Spleen (tissue), 11 donors: ENCODE results near the gene CPNE6. TPM values are rescaled to one million over a fixed set of nuclear protein-coding genes. Genes with fewer than 3 reads are reported as not detected.

Source experiments
- DNase-seq: peaks from one replicate; pipeline ENCODE4 v3.0.0-alpha.2; 2020
- H3K27ac ChIP-seq, 8 donors: fragments of 200-600 bp; sonication (generic) in 7 of 8; 1 replicate in 4 of 8; 2 replicates in 4 of 8; pipeline versions ENCODE4 v1.5.0 to v1.8.0; 2016 to 2021; ENCODE audit warnings: inconsistent platforms in 4 of 8, mild to moderate bottlenecking in 4 of 8, moderate library complexity in 1 of 8
- H3K27me3 ChIP-seq, 7 donors: fragments of 200-600 bp; sonication (generic) in 6 of 7; replicated peaks in 1 of 7; 1 replicate in 4 of 7; 2 replicates in 3 of 7; pipeline versions ENCODE4 v1.5.0 to v1.8.0; 2016 to 2021; ENCODE audit warnings: inconsistent platforms in 3 of 7, mild to moderate bottlenecking in 1 of 7
- H3K36me3 ChIP-seq, 6 donors: fragments of 200-600 bp; sonication (generic) in 5 of 6; 1 replicate in 4 of 6; 2 replicates in 2 of 6; pipeline versions ENCODE4 v1.5.0 to v1.8.0; 2016 to 2021; ENCODE audit warnings: inconsistent platforms in 2 of 6
- H3K4me1 ChIP-seq, 6 donors: fragments of 200-600 bp; sonication (generic) in 5 of 6; 1 replicate in 3 of 6; 2 replicates in 3 of 6; pipeline versions ENCODE4 v1.5.0 to v1.8.0; 2016 to 2021; ENCODE audit warnings: inconsistent platforms in 3 of 6
- H3K4me3 ChIP-seq, 8 donors: fragments of 200-600 bp; sonication (generic) in 7 of 8; 1 replicate in 4 of 8; 2 replicates in 4 of 8; pipeline versions ENCODE4 v1.5.0 to v1.8.0; 2016 to 2021; ENCODE audit warnings: inconsistent platforms in 4 of 8, mild to moderate bottlenecking in 4 of 8, moderate library complexity in 2 of 8
- H3K9me3 ChIP-seq, 8 donors: fragments of 200-600 bp; sonication (generic) in 7 of 8; 1 replicate in 4 of 8; 2 replicates in 4 of 8; pipeline versions ENCODE4 v1.5.0 to v1.8.0; 2016 to 2021; ENCODE audit warnings: inconsistent platforms in 4 of 8
- CTCF ChIP-seq, 11 experiments: fragments of 200-600 bp in 7 of 11; fragments of 450-650 bp in 4 of 11; sonication (generic) in 4 of 11; IDR thresholded peaks in 8 of 11; conservative IDR thresholded peaks in 3 of 11; 1 replicate in 7 of 11; 2 replicates in 4 of 11; pipeline versions ENCODE4 v1.4.0 to v1.8.0; 2016 to 2021; ENCODE audit warnings: antibody characterized with exemption in 11 of 11, inconsistent platforms in 4 of 11, mild to moderate bottlenecking in 1 of 11
- POLR2A ChIP-seq, 3 donors: fragments of 450-650 bp; IDR thresholded peaks; one replicate each; pipeline ENCODE4 v1.5.1; 2017; ENCODE audit warnings: antibody characterized with exemption in 3 of 3, mild to moderate bottlenecking in 1 of 3
- POLR2AphosphoS5 ChIP-seq, 3 donors: sonication (generic); formaldehyde crosslinking; IDR thresholded peaks; one replicate each; pipeline ENCODE4 v1.5.1; 2017; ENCODE audit warnings: antibody characterized with exemption in 3 of 3
- WGBS, 5 donors: extraction: QIAGEN DNeasy Blood & Tissue Kit in 3 of 5; methylation state at CpG; one replicate each; pipeline versions ENCODE4 v1.1.5 to v1.1.7; 2013 to 2018; 5-methylcytosine and 5-hydroxymethylcytosine counted together
- intact Hi-C: fragments of 100-400 bp; cut with DNase I; formaldehyde crosslinking; loops from one replicate; pipeline ENCODE4 v1.15.0; 2023; ENCODE audit warnings: low total_unique reads
- polyA plus RNA-seq, 3 donors: library from polyadenylated mRNA; stranded (reverse); fragments of 200-250 nt; gene quantifications; one replicate each; pipeline ENCODE4 v1.2.1, GENCODE V29; 2013
- total RNA-seq, 7 donors: library from RNA; depleted of rRNA in 3 of 7; stranded (reverse); fragments of >200 nt in 3 of 7; fragmentation: NEBNext Ultra II Directional in 4 of 7; extraction: Animal tissue kit (Norgen Biotek cat#: 25700) in 4 of 7; gene quantifications; one replicate each; pipeline versions ENCODE4 v1.1.0 to v1.2.1, GENCODE V29; 2016 to 2021
- donor health status: healthy with polysubstance abuse.
- donor health status: DM: no; HTN: no; CAD: no; lungs with moderate emphysema.
- donor health status: DM: no; HTN: no; CAD: no.
- donor health status: Bipolar disorder and iron deficiency.
- donor health status: healthy.
- donor health status: DM: no; HTN: no; CAD: no.
- donor health status: DM: yes; HTN: yes; CAD: no.

Gene CPNE6
- total and polyA plus RNA-seq, 10 donors: 0.03 to 0.13 TPM; not detected in 8

DNA sequence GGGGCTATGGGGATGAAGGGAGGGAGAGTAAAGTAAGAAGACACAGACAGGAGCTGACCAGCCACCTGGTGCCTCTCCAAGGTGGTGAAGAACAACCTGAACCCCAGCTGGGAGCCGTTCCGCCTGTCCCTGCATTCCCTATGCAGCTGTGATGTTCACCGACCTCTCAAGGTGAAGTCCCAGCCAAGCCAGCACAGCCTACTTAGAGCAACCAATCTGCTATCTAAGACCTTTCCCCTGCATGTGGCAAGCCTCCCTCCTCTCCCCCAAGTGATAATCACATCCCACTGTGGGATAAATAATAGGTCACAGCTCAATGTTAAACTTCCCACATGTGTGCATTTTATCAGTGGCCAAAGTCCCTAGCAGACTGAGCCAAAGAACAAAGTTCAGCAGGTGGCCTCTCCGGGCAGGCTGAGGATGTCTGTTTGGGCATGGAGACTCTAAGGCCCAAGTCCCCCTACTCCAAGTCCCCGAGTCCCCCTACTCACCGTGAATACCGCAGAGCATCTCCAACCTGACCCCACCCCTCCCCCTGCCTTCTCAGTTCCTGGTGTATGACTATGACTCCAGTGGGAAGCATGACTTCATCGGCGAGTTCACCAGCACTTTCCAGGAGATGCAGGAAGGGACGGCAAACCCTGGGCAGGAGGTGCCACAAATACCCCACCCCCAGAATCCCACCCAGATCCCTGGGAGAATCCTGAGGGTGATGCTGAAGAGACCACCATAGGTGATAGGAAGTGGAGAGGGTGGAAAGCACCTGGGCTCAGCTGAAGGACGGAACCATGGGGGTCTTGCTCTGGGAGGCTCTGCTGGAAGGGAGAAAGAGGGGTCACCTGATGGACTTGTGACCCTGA, 3.5 kb downstream of the CPNE6 start:
- no peaks in the 10 kb centered on the region for H3K36me3 ChIP-seq
- H3K4me3 ChIP-seq: no peak overlapping the region
- H3K27me3 ChIP-seq: peaks cover 0 to 17% (median 0%) of the 10 kb centered on the region in 7 donors
- H3K27ac ChIP-seq: no peak overlapping the region
- no peak for DNase-seq
- intact Hi-C loops: no loop called here
- WGBS, 5 donors: 83 to 92% (median 85%) methylated on average over 10 to 11 of the region's 11 CpGs
- TF ChIP-seq POLR2AphosphoS5 (IDR thresholded peaks at IDR 0.05) (no peak), CTCF (IDR thresholded peaks at IDR 0.05 in 8 of 11, conservative IDR thresholded peaks at IDR 0.05 in 3 of 11) (no peak), POLR2A (IDR thresholded peaks at IDR 0.05) (no peak)
- peaks cover 0 to 27% (median 2%) of the 10 kb centered on the region in 6 donors for H3K4me1 ChIP-seq
- H3K9me3 ChIP-seq: no peaks in the 10 kb centered on the region

DNA sequence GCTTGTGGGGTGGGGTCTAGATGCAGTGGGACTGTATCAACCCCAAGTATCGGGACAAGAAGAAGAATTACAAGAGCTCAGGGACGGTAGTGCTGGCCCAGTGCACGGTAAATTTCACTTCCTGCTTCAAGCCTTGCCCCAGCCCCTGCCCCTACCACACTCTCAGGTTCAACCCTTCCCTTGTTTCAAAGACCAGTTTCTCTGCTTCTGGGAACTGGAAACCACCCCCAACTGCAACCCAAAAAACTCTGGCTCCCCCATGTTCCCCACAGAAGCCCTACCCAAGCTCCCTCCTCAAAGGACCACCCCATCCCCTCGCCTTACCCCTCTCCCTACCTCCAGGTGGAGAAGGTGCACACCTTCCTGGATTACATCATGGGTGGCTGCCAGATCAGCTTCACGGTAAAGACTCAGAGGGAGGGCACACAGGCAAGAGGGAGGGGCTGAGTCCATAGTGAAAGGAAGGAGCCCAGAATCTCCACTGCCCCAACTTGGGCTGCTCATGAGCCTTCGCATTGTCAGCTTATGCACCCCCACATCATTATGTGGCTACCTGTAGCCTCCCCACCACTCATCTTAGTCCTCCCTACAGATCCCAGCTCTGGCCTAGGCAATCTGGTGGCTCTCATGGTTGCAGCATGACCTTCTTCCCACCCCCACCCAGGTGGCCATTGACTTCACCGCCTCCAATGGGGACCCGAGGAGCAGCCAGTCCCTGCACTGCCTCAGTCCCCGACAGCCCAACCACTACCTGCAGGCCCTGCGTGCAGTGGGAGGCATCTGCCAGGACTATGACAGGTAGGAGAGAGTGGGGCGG, 4.3 kb downstream of the CPNE6 start:
- intact Hi-C loops: no loop called here
- DNase-seq: no peak
- Histone ChIP-seq H3K27ac (peak overlapping the region in 1 of 8 donors; percentile 33), H3K4me1 (peaks cover 4 to 27% (median 8%) of the 10 kb centered on the region in 6 donors), H3K27me3 (peaks cover 0 to 23% (median 0%) of the 10 kb centered on the region in 7 donors), H3K36me3 (no peaks in the 10 kb centered on the region), H3K9me3 (no peaks in the 10 kb centered on the region), H3K4me3 (no peak overlapping the region)
- WGBS, 5 donors: 65 to 68% (median 66%) methylated on average over 11 of the region's 11 CpGs
- TF ChIP-seq POLR2A (IDR thresholded peaks at IDR 0.05): no peak
- TF ChIP-seq CTCF (IDR thresholded peaks at IDR 0.05 in 8 of 11, conservative IDR thresholded peaks at IDR 0.05 in 3 of 11): no peak
- no peak for TF ChIP-seq POLR2AphosphoS5 (IDR thresholded peaks at IDR 0.05)

DNA sequence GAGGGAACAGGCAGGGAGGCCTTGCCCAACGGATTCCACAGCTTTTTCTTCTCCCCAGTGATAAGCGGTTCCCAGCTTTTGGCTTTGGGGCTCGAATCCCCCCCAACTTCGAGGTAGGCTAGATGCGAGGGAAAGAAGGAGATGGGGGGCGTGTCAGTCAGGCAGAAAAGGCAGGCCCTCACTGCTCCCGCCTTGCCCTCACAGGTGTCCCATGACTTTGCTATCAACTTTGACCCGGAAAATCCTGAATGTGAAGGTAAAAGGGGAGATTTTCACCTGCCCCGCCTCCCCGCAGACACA, 4.9 kb downstream of the CPNE6 start:
- intact Hi-C loops: no loop called here

More for the DNA sequence above, 4.9 kb downstream of the CPNE6 start:
- no peak for DNase-seq
- Histone ChIP-seq H3K4me1 (peaks cover 7 to 28% (median 12%) of the 10 kb centered on the region in 6 donors), H3K4me3 (no peak overlapping the region), H3K27ac (no peak overlapping the region), H3K36me3 (no peaks in the 10 kb centered on the region), H3K27me3 (peaks cover 0 to 25% (median 0%) of the 10 kb centered on the region in 7 donors), H3K9me3 (no peaks in the 10 kb centered on the region)
- WGBS, 5 donors: 91 to 96% (median 94%) methylated on average over 10 of the region's 10 CpGs
- TF ChIP-seq CTCF (IDR thresholded peaks at IDR 0.05 in 8 of 11, conservative IDR thresholded peaks at IDR 0.05 in 3 of 11) (no peak), POLR2AphosphoS5 (IDR thresholded peaks at IDR 0.05) (no peak), POLR2A (IDR thresholded peaks at IDR 0.05) (no peak)
